ENCODE measurements around the gene RAD9B.
"Not testable (repeated sequence)": the region's sequence is repeated elsewhere in the genome, so short reads cannot be mapped to it uniquely, and the experiment has no call there.

RAD9B gene

GRCh38 chr12:110528277-110528839 is 26.2 kb downstream of the RAD9B start:
- DNase-seq = no peak

- no peak for DNase-seq
Observed at GRCh38 chr12:110530511-110530910, 28.4 kb downstream of the RAD9B start.

DNA sequence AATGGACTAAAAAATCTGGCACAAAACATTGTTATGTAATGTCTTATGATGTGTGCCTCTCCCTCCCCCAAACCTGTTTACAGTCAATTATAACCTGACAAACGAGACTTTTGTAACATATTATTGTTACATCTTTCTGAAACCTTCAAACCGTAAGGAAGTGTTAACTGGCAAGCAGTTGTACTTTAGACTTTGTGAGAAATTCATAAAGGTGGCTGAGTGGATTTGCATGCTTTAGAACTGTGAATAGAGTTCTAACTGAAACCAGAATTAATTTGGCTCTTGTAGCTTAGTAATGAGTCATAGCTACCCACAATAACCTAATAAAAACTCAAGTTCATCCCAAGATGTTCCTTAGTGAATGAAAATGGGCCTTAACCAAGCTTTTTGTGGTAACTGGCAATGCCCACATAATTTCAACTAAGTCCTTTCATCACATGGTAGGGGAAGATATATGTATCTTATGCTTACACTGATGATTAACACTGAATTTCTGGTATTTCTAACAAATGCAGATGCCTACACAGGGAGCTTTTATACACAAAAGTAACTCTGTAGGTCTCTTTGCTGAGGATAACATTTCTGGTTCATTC is 29.7 kb downstream of the RAD9B start:
- DNase-seq = no peak

DNA sequence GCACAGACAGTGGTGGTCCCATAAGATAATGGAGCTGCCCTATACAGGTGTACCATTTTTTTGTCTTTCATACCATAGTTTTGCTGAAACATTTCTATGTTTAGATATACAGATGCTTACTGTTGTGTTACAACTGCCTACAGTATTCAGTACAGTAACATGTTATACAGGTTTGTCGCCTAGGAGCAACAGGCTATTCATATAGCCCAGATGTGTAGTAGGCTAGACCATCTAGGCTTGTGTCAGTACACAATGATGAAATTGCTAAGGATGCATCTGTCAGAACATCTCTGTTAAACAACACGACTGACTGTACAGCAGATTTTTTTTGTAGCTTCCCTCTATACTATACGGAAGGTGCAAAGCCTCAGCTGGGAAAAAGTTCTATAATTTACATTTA is 30.5 kb downstream of the RAD9B start:
- DNase-seq = no peak

DNA sequence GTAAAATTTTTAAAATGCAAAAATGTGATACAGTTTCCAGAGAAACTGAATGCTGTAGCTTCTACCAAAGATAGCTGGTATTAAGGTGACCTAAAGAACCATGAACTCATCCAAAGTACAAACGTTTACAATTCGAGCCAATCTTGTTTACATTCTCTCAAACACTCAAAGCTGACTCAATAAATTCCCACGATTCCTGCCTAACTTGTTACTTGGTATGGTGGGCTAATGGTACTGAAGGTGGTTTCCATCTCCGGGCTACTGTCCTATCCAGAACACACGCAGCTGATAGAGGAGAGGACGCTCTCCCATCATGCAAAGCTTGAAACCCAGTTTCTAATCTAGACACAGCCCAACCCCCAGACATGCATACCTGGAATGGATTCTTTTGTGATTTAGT is 31.5 kb downstream of the RAD9B start:
- no peak for DNase-seq

- no peak for DNase-seq
Observed at GRCh38 chr12:110534811-110535210, 32.7 kb downstream of the RAD9B start.

DNA sequence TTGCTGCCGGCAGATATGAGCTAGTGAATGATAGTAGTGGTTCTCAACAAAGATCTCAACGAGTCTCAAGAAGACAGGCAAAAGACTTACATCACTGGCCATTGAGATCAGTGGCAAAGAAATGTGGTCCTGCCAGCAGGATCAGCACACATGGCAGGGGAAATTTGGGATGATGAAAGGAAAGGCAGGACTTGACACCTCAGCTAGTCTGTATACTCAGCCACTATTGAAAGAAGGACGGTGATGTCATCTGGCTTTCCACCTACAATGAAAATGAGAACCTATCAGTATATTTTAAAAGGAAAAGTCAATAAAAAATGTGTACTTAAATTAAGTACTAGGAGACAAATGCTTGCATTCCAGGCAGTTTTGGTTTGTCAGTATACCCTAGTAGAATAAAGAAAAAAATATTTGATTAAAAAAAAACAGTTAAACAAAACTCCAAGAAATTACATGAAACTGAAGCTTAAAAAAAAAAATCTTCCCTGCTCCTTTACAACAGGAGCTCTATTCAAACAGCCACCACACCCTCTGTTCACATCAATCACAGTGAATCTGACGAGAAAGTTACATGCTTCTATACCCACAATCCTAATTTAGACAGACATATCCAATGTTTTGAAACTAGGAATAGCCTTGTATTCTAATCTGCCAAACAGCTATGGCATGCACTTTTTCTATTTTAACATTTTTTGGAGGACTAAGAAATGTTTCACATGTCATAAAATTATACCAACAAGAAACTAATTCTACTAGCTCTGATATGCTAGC is 34.9 kb downstream of the RAD9B start:
- no peak for DNase-seq

GRCh38 chr12:110537605-110538409 is 35.7 kb downstream of the RAD9B start:
- no peak for DNase-seq

DNA sequence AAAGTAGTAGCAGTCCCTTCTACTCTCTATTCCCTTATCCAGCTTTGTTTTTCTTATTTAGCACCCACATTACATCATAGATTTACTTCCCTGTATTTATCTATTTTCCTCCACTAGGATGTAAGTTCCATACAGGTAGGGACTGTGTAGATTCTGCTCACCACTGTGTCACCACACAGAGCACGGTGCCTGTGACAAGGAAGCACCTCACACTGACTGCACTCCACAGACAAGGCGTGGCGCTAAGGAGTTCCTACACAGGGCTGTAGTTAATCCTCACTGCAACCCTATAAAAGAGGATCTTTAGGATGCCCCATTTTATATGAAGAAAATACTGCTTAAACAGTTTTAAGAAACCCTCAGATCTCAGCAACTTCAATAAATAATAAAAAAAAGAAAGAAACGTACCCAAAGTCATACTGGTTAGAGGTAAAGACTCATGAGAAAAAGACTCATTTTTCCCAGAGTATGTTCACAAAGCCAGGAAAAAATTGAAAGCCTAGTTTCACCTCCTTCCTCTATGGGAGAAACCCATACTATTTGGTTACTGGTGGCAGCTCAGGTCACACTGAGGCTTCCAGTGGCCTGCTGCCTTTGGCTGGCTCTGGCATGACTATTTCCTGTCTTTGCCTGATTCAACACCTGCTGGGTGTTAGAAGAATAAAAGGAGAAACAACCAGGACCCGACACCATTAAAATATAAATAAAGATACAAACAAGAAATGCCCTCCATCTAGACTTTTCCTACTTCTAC is 36.9 kb downstream of the RAD9B start:
- DNase-seq = no peak

DNA sequence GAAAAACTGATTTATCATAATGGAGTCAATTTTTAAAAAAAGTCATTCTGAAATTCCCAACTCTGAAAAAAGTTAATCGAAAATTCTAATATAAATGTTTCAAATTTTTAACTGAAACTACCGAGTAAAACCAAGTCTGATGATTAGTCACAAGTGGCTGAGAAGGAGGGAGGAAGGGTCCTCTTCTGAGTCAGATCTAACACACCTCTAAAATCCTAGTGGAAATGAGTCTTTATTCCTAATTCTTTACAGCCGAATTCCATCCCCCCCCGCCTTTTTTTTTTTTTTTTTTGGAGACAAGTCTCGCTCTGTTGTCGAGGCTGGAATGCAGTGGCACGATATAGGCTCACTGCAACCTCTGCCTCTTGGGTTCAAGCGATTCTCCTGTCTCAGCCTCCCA is 37.9 kb downstream of the RAD9B start:
- no peak for DNase-seq

DNA sequence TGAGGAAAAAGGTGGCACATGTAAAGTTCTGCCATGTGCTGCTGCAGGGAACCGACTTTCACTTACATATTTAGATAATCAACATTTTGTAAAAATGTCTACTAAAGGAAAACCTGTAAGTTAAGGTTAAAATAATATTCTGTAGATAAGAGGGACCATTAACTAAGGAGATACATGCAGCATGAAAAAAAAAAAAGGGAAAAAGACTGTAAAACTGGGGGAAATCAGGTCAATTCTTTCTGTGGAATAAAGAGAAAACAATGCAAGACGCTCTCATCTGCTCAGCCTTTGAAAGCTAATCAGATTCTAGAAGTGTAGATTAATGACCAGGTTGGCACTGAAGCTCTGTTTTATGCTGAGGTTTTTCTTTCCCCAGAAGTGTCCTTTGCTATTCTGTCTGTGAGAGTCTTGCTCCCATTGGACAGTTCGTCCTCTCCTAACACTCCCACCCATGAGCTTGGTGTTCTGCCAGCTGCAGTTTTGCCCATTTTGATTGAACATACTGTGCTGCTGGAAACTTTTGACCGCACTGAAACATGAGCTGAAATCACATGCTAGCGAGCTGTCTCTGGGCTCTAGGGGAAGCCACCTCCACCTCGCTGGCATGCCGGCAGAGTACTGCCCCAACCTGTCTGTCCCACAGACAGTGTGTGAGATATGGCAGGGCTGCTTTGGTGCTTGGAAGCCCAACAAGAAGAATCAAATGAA is 41.3 kb downstream of the RAD9B start:
- no peak for DNase-seq

DNA sequence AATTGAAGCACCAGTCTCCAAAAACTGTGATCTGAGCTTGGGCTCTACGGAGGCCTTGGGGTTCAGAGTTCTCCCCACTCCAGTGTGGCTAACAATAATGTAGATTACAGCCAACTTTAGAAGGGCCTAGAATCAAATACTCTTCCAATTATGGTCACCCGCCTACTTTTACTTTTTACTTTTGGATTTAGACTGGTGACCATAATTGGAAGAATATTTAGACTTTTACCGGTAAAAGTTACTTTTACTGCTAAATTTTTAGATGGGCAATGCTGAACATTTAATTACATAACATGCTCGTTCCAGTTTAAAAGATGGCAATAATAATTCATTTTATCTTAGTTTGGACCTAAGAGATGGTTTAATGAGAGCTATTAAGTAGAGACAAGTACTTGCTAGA is 41.8 kb downstream of the RAD9B start:
- DNase-seq = no peak

DNA sequence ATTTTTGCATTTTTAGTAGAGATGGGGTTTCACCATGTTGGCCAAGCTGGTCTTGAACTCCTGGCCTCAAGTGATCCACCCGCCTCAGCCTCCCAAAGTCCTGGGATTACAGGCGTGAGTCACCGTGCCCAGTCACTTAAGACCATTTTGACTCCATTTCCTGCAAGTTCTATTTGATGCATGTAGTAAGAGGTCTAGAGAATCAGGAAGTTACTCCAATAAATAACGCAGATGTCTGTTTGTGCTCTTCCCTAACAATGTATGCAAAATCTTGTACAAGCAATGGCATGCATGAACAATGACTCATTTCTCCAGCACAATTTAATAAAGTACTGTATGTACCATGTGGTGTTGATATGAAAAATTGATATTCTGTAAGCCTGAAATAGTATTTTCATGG is 43.1 kb downstream of the RAD9B start:
- DNase-seq = not testable (repeated sequence)

DNA sequence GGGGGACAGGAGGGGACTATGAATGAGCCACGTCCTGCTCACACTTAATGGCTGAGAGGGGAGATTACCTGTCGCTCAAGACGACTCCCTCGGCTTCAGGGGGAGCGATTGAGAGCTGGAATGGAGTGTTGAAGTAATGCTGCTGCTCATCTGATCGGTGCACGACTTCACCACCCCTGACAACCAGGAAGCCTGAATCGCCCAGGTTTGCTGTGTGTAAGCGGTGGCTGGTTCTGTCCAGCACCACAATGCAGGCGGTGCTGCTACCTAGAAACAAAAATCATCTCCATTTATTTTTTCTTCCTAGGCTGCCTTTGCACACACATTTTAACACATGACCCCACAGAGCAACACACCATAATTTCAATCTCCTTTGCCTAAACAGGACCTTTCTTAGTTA is 43.7 kb downstream of the RAD9B start:
- no peak for DNase-seq

DNA sequence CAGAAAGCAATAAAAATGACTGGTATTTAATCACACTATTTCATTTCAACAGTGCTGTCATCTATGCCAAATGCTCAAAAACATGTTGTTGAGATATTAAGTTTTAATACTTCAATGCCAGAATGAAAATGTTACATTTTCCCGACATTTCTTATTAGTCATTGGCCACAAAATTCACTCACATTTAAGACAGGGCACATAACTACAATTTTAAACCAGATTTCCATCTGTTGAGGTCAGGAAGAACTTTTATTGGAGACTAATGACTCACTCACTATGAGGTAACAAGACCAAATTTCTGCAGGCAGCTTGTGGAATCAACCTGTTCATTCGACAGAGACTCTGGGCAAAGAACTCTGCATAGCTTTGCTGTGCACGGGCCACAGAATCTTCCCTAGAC is 44.2 kb downstream of the RAD9B start:
- no peak for DNase-seq

- DNase-seq = no peak
Observed at GRCh38 chr12:110547090-110547489, 45.0 kb downstream of the RAD9B start.

- no peak for DNase-seq
Observed at GRCh38 chr12:110548678-110549077, 46.5 kb downstream of the RAD9B start.

DNA sequence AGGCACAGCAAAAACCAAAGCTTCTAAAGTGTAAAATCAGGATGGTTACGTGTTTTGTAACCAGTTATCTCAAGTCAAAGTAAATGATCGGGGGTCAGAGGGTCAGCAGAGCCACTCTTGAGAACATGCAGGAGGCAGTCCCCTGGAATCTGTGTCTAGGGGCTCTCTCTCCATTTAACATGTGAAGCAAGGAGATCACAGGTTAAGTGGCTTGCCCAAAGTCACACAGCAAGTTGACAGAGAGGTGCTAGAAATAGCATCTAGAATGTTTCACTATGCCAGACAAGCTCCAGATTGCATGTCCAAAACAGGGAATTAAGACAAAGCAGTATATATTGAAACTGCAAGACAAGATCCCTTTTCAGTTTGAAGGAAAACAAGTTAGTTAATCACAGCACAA is 47.6 kb downstream of the RAD9B start:
- DNase-seq = no peak

DNA sequence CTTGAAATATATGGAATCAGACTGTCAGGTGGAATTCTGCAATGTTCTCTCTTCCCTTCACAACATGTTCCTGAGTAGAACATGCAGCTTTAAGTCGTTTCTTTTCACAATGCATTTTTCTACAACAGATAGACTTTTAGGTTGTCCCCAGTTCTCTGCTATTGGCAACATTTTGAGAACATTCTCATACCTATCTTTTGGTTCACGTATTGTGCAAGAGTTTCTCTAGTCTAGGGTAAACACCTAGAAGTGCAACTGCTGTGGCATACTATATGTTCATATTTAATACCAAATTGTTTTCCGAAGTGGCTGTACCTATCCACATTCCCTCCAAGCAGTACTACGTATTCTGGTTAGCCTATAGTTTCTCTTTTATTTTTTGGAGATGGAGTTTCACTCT is 48.9 kb downstream of the RAD9B start:
- DNase-seq = no peak
